GM23338 (cell line): ENCODE results near the gene SLC7A14. TPM values are rescaled to one million over a fixed set of nuclear protein-coding genes. Genes with fewer than 3 reads are reported as not detected.

ENCODE experiments used
- ATAC-seq: fragments of 200-7000 bp; cut with Tn5 transposase; 3 replicates; pipeline ENCODE4 v1.9.1; 2020
- DNase-seq: peaks from one replicate; pipeline ENCODE4 v3.0.0-alpha.2; 2015; ENCODE audit warnings: low spot score
- H2AFZ ChIP-seq: fragments of 200-600 bp; sonication (generic); 2 replicates; pipeline ENCODE4 v1.8.0; 2016; ENCODE audit warnings: antibody characterized with exemption, mild to moderate bottlenecking, moderate library complexity
- H3F3A ChIP-seq: fragments of 200-600 bp; sonication (generic); replicated peaks from 2 replicates; pipeline ENCODE4 v1.8.0; 2017; ENCODE audit warnings: antibody characterized with exemption, mixed run types, low read depth
- H3K27ac ChIP-seq: fragments of 200-600 bp; sonication (generic); 2 replicates; pipeline ENCODE4 v1.6.1; 2016; ENCODE audit warnings: low read depth
- H3K27me3 ChIP-seq: fragments of 200-600 bp; sonication (generic); 2 replicates; pipeline ENCODE4 v1.8.0; 2016; ENCODE audit warnings: mild to moderate bottlenecking, mixed run types, moderate library complexity; ENCODE audit not compliant: insufficient read depth
- H3K36me3 ChIP-seq: fragments of 200-600 bp; sonication (generic); 2 replicates; pipeline ENCODE4 v1.8.0; 2016; ENCODE audit warnings: mild to moderate bottlenecking; ENCODE audit not compliant: insufficient read depth
- H3K4me1 ChIP-seq: fragments of 200-600 bp; sonication (generic); 2 replicates; pipeline ENCODE4 v1.8.0; 2016; ENCODE audit warnings: mild to moderate bottlenecking, moderate library complexity; ENCODE audit not compliant: insufficient read depth
- H3K4me2 ChIP-seq: fragments of 200-600 bp; sonication (generic); 2 replicates; pipeline ENCODE4 v1.7.1; 2017; ENCODE audit warnings: mixed run types
- H3K4me3 ChIP-seq: fragments of 200-600 bp; sonication (generic); 2 replicates; pipeline ENCODE4 v1.6.1; 2016; ENCODE audit warnings: mixed run types
- H3K79me2 ChIP-seq: fragments of 200-600 bp; sonication (generic); replicated peaks from 2 replicates; pipeline ENCODE4 v1.8.0; 2017; ENCODE audit warnings: mild to moderate bottlenecking; ENCODE audit not compliant: insufficient read depth
- H3K9me2 ChIP-seq: fragments of 200-600 bp; sonication (generic); 2 replicates; pipeline ENCODE4 v1.8.0; 2017; ENCODE audit not compliant: insufficient read depth
- H4K20me1 ChIP-seq: fragments of 200-600 bp; sonication (generic); replicated peaks from 2 replicates; pipeline ENCODE4 v1.8.0; 2017; ENCODE audit warnings: mild to moderate bottlenecking; ENCODE audit not compliant: insufficient read depth
- H3K27ac Mint-ChIP-seq: 2 replicates; pipeline ENCODE4 v1.8.0; 2020; ENCODE audit warnings: inconsistent platforms, mild to moderate bottlenecking, moderate library complexity, mixed read lengths
- H3K27me3 Mint-ChIP-seq: 3 replicates; pipeline ENCODE4 v1.8.0; 2022; ENCODE audit warnings: low read depth, mild to moderate bottlenecking, moderate library complexity, mixed read lengths, inconsistent platforms; ENCODE audit not compliant: insufficient read depth, poor library complexity
- H3K36me3 Mint-ChIP-seq: 3 replicates; pipeline ENCODE4 v1.8.0; 2021; ENCODE audit warnings: low read depth, mild to moderate bottlenecking, inconsistent platforms, moderate library complexity, mixed read lengths
- H3K4me1 Mint-ChIP-seq: 3 replicates; pipeline ENCODE4 v1.8.0; 2020; ENCODE audit warnings: mild to moderate bottlenecking, inconsistent platforms, mixed read lengths
- H3K4me3 Mint-ChIP-seq: 3 replicates; pipeline ENCODE4 v1.8.0; 2021; ENCODE audit warnings: moderate library complexity, mild to moderate bottlenecking, inconsistent platforms, mixed read lengths
- H3K9me3 Mint-ChIP-seq: 3 replicates; pipeline ENCODE4 v1.8.0; 2020; ENCODE audit warnings: moderate library complexity, mild to moderate bottlenecking, inconsistent platforms, mixed read lengths
- CTCF ChIP-seq, 2 experiments: fragments of 200-600 bp in 1 of 2; sonication (generic) in 1 of 2; conservative IDR thresholded peaks; 2 replicates each; pipeline versions ENCODE4 v1.5.1 to v1.6.1; 2016 to 2017; ENCODE audit warnings: antibody characterized with exemption in 2 of 2, low read depth in 2 of 2, mild to moderate bottlenecking in 2 of 2, moderate library complexity in 1 of 2
- EZH2 ChIP-seq: fragments of 200-600 bp; sonication (generic); IDR thresholded peaks from one replicate; pipeline ENCODE4 v1.8.0; 2017; ENCODE audit warnings: antibody characterized with exemption, mild to moderate bottlenecking, low read depth; ENCODE audit not compliant: unreplicated experiment
- EZH2phosphoT487 ChIP-seq: fragments of 200-600 bp; sonication (generic); IDR thresholded peaks from one replicate; pipeline ENCODE4 v1.8.1; 2018; ENCODE audit warnings: antibody characterized with exemption; ENCODE audit not compliant: unreplicated experiment
- JUNB ChIP-seq: IDR thresholded peaks from one replicate; pipeline ENCODE4 v1.6.1; 2016; ENCODE audit warnings: antibody characterized with exemption; ENCODE audit not compliant: unreplicated experiment
- NANOG ChIP-seq: IDR thresholded peaks from 2 replicates; pipeline ENCODE4 v1.6.1; 2016; ENCODE audit warnings: antibody characterized with exemption, borderline replicate concordance
- POLR2AphosphoS5 ChIP-seq: IDR thresholded peaks from 2 replicates; pipeline ENCODE4 v1.6.1; 2016; ENCODE audit warnings: antibody characterized with exemption, low read depth
- REST ChIP-seq: IDR thresholded peaks from one replicate; pipeline ENCODE4 v1.6.1; 2018; ENCODE audit warnings: antibody characterized with exemption; ENCODE audit not compliant: unreplicated experiment
- STAT1 ChIP-seq: IDR thresholded peaks from one replicate; pipeline ENCODE4 v1.6.1; 2016; ENCODE audit warnings: antibody characterized with exemption; ENCODE audit not compliant: unreplicated experiment
- ZNF114 ChIP-seq: fragments of 250-450 bp; sonication (Bioruptor Pico); IDR thresholded peaks from 2 replicates; pipeline ENCODE4 v1.5.0; 2020; ENCODE audit warnings: mild to moderate bottlenecking, moderate library complexity
- ZNF331 ChIP-seq: fragments of 250-450 bp; sonication (Bioruptor Pico); IDR thresholded peaks from 2 replicates; pipeline ENCODE4 v1.5.0; 2020; ENCODE audit warnings: low read depth, mild to moderate bottlenecking, moderate library complexity
- polyA plus RNA-seq: library from polyadenylated mRNA; unstranded; fragments of >200 nt; fragmentation: Nextera tagmentation; extraction: Ambion mirVana; gene quantifications from 2 replicates; pipeline ENCODE4 v1.2.1, GENCODE V29; 2016
- total RNA-seq: library from RNA; depleted of rRNA; stranded (reverse); fragments of >200 nt; shearing (Covaris generic); gene quantifications from 2 replicates; pipeline ENCODE4 v1.2.3, GENCODE V29; 2014
- TF ChIP-seq, protein P1 (sequence below): fragments of 250-450 bp; sonication (Bioruptor Pico); IDR thresholded peaks from 2 replicates; pipeline ENCODE4 v1.5.0; 2020; ENCODE audit warnings: mild to moderate bottlenecking, moderate library complexity
- TF ChIP-seq, protein P2 (sequence below): IDR thresholded peaks from 2 replicates; pipeline ENCODE4 v1.6.1; 2016; ENCODE audit warnings: antibody characterized with exemption

Gene SLC7A14
- total and polyA plus RNA-seq, 2 experiments from 2014 or later = 0.49 to 0.82 TPM

DNA sequence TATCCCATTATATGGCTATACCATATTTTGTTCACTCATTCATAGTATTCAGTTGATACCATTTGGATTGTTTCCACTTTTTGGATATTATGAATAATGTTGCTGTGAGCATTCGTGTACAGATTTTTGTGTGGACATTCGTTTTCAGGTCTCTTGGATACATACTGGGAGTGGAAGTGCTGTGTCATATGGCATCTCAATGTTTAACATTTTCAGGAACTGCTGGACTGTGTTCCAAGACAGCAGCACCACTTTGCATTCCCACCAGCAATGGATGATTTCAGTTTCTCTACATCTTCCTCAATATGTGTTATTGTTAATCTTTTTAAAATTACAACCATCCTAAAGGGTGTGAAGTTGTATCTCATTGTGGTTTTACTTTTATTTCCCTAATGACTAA lies 34.6 kb downstream of the SLC7A14 start:
- Mint-ChIP-seq H3K9me3 (no peaks in the 10 kb centered on the region), H3K36me3 (no peaks in the 10 kb centered on the region), H3K4me3 (no peak overlapping the region), H3K27ac (no peak overlapping the region), H3K27me3 (no peaks in the 10 kb centered on the region), H3K4me1 (no peaks in the 10 kb centered on the region)
- Histone ChIP-seq H3F3A (no peaks in the 10 kb centered on the region), H3K4me3 (no peak overlapping the region), H3K4me2 (no peak overlapping the region), H3K9me2 (no peaks in the 10 kb centered on the region), H3K79me2 (no peaks in the 10 kb centered on the region), H3K27ac (no peak overlapping the region), H3K36me3 (no peaks in the 10 kb centered on the region), H3K4me1 (no peaks in the 10 kb centered on the region), H2AFZ (no peak overlapping the region), H4K20me1 (no peaks in the 10 kb centered on the region), H3K27me3 (no peaks in the 10 kb centered on the region)
- no peak for DNase-seq
- no peak for ATAC-seq
- no peak for TF ChIP-seq STAT1
- TF ChIP-seq NANOG = no peak
- TF ChIP-seq REST = no peak
- TF ChIP-seq, protein P1, sequence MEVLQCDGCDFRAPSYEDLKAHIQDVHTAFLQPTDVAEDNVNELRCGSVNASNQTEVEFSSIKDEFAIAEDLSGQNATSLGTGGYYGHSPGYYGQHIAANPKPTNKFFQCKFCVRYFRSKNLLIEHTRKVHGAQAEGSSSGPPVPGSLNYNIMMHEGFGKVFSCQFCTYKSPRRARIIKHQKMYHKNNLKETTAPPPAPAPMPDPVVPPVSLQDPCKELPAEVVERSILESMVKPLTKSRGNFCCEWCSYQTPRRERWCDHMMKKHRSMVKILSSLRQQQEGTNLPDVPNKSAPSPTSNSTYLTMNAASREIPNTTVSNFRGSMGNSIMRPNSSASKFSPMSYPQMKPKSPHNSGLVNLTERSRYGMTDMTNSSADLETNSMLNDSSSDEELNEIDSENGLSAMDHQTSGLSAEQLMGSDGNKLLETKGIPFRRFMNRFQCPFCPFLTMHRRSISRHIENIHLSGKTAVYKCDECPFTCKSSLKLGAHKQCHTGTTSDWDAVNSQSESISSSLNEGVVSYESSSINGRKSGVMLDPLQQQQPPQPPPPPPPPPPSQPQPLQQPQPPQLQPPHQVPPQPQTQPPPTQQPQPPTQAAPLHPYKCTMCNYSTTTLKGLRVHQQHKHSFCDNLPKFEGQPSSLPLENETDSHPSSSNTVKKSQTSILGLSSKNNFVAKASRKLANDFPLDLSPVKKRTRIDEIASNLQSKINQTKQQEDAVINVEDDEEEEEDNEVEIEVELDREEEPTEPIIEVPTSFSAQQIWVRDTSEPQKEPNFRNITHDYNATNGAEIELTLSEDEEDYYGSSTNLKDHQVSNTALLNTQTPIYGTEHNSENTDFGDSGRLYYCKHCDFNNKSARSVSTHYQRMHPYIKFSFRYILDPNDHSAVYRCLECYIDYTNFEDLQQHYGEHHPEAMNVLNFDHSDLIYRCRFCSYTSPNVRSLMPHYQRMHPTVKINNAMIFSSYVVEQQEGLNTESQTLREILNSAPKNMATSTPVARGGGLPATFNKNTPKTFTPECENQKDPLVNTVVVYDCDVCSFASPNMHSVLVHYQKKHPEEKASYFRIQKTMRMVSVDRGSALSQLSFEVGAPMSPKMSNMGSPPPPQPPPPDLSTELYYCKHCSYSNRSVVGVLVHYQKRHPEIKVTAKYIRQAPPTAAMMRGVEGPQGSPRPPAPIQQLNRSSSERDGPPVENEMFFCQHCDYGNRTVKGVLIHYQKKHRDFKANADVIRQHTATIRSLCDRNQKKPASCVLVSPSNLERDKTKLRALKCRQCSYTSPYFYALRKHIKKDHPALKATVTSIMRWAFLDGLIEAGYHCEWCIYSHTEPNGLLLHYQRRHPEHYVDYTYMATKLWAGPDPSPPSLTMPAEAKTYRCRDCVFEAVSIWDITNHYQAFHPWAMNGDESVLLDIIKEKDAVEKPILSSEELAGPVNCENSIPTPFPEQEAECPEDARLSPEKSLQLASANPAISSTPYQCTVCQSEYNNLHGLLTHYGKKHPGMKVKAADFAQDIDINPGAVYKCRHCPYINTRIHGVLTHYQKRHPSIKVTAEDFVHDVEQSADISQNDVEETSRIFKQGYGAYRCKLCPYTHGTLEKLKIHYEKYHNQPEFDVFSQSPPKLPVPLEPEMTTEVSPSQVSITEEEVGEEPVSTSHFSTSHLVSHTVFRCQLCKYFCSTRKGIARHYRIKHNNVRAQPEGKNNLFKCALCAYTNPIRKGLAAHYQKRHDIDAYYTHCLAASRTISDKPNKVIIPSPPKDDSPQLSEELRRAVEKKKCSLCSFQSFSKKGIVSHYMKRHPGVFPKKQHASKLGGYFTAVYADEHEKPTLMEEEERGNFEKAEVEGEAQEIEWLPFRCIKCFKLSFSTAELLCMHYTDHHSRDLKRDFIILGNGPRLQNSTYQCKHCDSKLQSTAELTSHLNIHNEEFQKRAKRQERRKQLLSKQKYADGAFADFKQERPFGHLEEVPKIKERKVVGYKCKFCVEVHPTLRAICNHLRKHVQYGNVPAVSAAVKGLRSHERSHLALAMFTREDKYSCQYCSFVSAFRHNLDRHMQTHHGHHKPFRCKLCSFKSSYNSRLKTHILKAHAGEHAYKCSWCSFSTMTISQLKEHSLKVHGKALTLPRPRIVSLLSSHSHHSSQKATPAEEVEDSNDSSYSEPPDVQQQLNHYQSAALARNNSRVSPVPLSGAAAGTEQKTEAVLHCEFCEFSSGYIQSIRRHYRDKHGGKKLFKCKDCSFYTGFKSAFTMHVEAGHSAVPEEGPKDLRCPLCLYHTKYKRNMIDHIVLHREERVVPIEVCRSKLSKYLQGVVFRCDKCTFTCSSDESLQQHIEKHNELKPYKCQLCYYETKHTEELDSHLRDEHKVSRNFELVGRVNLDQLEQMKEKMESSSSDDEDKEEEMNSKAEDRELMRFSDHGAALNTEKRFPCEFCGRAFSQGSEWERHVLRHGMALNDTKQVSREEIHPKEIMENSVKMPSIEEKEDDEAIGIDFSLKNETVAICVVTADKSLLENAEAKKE (CRISPR knock-in tag) = no peak
- no peak for TF ChIP-seq CTCF (conservative IDR thresholded peaks at IDR 0.05; ENCODE audit: low read depth in 2 of 2)
- TF ChIP-seq ZNF114 = no peak
- TF ChIP-seq EZH2 = no peak
- no peak for TF ChIP-seq POLR2AphosphoS5
- no peak for TF ChIP-seq ZNF331 (CRISPR knock-in tag)
- TF ChIP-seq JUNB = no peak
- TF ChIP-seq EZH2phosphoT487 = no peak
- TF ChIP-seq, protein P2, sequence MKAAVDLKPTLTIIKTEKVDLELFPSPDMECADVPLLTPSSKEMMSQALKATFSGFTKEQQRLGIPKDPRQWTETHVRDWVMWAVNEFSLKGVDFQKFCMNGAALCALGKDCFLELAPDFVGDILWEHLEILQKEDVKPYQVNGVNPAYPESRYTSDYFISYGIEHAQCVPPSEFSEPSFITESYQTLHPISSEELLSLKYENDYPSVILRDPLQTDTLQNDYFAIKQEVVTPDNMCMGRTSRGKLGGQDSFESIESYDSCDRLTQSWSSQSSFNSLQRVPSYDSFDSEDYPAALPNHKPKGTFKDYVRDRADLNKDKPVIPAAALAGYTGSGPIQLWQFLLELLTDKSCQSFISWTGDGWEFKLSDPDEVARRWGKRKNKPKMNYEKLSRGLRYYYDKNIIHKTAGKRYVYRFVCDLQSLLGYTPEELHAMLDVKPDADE = no peak
